Effector memory CD4-positive, alpha-beta T cell (primary cell): Measurements from ENCODE around the gene GPR82.
A peak's percentile ranks its signal among the peaks of the same experiment; 100 is the strongest.

Experiments
- DNase-seq, 3 donors: peaks; one replicate each; pipeline ENCODE4 v3.0.0-alpha.2; 2020
- H3K27ac ChIP-seq: 2 replicates; pipeline ENCODE4 v1.7.0; 2013; ENCODE audit warnings: mild to moderate bottlenecking, low read length, moderate library complexity; ENCODE audit not compliant: insufficient read depth, poor library complexity, severe bottlenecking
- H3K27me3 ChIP-seq: replicated peaks from 2 replicates; pipeline ENCODE4 v1.7.0; 2013; ENCODE audit warnings: mild to moderate bottlenecking, low read length; ENCODE audit not compliant: insufficient read depth, control insufficient read depth, poor library complexity, severe bottlenecking
- H3K36me3 ChIP-seq: 2 replicates; pipeline ENCODE4 v1.7.0; 2013; ENCODE audit warnings: mild to moderate bottlenecking, low read length, moderate library complexity; ENCODE audit not compliant: control insufficient read depth, insufficient read depth
- H3K4me1 ChIP-seq: 2 replicates; pipeline ENCODE4 v1.7.0; 2013; ENCODE audit warnings: low read length, mild to moderate bottlenecking; ENCODE audit not compliant: control insufficient read depth, insufficient read depth, poor library complexity, severe bottlenecking
- H3K4me3 ChIP-seq: 2 replicates; pipeline ENCODE4 v1.7.0; 2013; ENCODE audit warnings: low read length, low read depth, mild to moderate bottlenecking; ENCODE audit not compliant: insufficient read depth, poor library complexity, severe bottlenecking
- H3K9me3 ChIP-seq: 2 replicates; pipeline ENCODE4 v1.7.0; 2013; ENCODE audit warnings: mild to moderate bottlenecking, low read length, moderate library complexity; ENCODE audit not compliant: control insufficient read depth

The GPR82 gene

DNA sequence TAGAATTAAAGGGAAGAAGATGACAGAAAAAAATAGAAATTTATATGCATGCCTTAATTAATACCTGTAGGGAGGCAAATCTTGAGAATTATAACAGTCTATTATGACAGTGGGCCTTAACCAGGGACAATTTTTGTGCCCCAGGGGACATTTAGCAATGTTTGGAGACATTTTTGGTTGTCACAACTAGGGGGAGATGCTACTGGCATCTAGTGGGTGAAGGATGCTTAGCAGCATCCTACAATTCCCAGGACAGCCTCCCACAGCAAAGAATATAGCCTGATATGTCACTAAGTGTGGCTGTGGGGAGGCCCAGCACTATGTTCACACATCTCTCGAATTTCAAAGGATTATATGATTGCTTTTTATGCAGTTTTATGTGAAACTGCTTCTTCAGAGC lies 10.5 kb downstream of the GPR82 start:
- Histone ChIP-seq H3K36me3 (no peaks in the 10 kb centered on the region), H3K9me3 (no peaks in the 10 kb centered on the region), H3K4me3 (no peak overlapping the region), H3K27me3 (no peaks in the 10 kb centered on the region), H3K27ac (no peak overlapping the region), H3K4me1 (no peaks in the 10 kb centered on the region)
- no peak for DNase-seq

DNA sequence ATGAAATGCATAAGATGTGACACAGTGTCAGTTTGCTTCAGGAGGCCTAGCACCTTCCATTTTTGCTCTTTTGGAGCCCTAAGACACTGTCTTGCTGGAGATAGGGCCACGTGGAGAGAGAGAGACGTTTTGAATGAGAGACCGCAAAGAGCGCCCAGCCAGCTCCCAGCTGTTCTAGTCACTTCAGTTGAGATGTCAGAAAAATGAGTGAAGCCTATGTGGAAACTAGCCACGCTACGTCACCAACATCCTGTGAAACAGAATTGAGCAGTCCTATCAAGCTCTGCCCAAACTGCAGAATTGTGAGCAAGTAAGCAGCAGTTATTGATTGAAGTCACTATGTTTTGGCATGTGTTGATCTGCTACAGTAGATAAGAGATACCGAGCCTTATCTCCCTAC lies 13.1 kb downstream of the GPR82 start:
- Histone ChIP-seq H3K9me3 (no peaks in the 10 kb centered on the region), H3K4me3 (no peak overlapping the region), H3K36me3 (no peaks in the 10 kb centered on the region), H3K27me3 (no peaks in the 10 kb centered on the region), H3K4me1 (no peaks in the 10 kb centered on the region), H3K27ac (no peak overlapping the region)
- peak in 1 of 3 donors; percentile 0 for DNase-seq

DNA sequence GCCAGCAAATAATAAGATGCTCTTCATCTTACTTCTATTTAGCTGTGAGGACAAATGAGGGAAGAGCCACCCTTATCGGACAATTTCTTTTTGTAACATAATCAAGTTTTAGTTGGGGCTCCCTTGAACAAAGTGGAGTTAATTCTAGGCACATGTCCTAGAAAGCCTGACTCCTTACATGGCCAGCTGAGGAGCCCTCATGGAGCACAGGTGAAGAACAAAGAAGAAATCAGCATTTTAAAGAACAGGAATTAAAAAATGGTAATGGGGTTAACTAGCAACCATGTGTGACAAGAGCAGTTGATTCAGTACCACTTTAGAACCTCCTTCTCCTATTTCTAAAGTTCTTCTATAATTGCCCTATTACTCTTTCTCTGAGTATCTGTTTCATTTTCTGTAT lies 15.9 kb downstream of the GPR82 start:
- Histone ChIP-seq H3K9me3 (no peaks in the 10 kb centered on the region), H3K4me3 (no peak overlapping the region), H3K27me3 (no peaks in the 10 kb centered on the region), H3K27ac (no peak overlapping the region), H3K4me1 (no peaks in the 10 kb centered on the region), H3K36me3 (no peaks in the 10 kb centered on the region)
- no peak for DNase-seq

DNA sequence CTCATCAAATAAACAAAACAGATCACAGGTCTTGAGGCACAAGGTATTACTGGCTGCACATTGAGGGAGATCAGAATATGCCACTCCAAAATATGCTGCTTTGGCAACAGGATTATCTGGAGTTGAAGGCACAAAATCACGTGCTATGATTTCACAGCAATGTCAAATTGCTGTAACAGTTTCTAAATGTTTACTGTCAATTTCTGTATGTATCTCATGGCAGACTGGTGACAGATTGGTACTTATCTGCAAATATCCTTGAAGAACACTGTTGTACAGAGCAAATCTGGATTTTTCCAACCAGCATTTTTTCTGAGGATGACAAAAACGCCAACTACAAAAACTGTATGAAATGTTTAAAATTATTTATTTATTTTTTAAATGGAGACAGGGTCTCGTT lies 26.7 kb downstream of the GPR82 start:
- Histone ChIP-seq H3K27ac (no peak overlapping the region), H3K36me3 (no peaks in the 10 kb centered on the region), H3K9me3 (no peaks in the 10 kb centered on the region), H3K4me1 (no peaks in the 10 kb centered on the region), H3K4me3 (no peak overlapping the region), H3K27me3 (no peaks in the 10 kb centered on the region)
- no peak for DNase-seq

DNA sequence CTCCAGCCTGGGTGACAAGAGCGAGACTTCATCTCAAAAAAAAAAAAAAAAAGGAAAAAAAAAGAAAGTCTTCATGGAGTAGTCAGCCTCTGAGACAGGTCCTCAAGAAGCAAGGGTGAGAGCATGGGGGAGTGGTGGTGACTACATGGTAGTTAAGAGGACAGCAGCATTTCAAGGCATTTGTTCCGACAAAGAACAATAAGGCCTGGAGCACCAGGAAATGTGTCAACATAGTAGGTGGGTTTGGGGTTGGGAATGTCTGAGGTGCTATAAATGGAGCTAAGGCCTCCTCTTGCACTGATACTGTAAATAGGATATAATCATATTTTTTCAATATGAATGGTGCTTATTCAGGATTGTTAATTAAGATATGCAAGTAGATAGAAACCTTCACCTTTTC lies 34.4 kb downstream of the GPR82 start:
- Histone ChIP-seq H3K27ac (no peak overlapping the region), H3K4me3 (no peak overlapping the region), H3K9me3 (no peaks in the 10 kb centered on the region), H3K27me3 (no peaks in the 10 kb centered on the region), H3K36me3 (no peaks in the 10 kb centered on the region), H3K4me1 (no peaks in the 10 kb centered on the region)
- no peak for DNase-seq

DNA sequence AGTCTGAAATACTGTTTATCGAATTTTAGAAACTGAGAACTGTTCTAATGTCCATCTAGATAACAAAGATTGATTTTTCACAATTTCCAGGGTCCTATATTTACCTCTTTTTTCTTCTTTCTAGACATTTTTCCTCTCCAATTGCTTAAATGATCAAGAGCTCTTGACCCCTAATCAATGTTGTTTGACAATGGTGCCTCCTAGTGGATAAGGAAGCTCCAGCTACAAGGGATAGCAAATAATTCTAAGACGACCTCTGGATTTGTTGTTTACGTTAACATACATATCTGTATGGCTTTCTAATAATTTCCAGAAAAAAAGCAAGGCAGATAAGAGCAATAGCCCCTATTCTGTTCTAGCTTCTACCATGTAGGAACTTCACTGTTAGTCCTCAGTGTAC lies 35.8 kb downstream of the GPR82 start:
- Histone ChIP-seq H3K9me3 (no peaks in the 10 kb centered on the region), H3K27ac (no peak overlapping the region), H3K36me3 (no peaks in the 10 kb centered on the region), H3K4me3 (no peak overlapping the region), H3K27me3 (no peaks in the 10 kb centered on the region), H3K4me1 (no peaks in the 10 kb centered on the region)
- DNase-seq = no peak

DNA sequence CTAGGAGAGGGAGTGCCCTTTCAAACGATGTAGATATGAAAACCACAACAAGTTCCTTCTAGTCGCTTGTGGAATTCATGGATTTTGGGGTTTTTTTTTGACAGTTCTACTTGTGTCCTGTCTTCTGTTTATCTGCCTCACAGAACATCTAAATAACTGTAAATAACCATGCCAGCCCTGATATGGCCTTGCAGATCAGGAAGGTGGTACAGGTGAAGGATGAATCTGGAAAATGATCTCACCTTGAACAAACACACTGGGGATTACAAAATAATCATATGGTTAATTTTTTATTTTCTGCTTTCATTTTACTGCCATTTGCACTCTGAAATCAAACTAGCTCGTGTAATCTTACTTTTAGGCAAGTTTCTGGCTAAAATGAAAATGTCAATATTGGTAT lies 37.2 kb downstream of the GPR82 start:
- DNase-seq = no peak
- H3K27me3 ChIP-seq = no peaks in the 10 kb centered on the region
- no peak overlapping the region for H3K4me3 ChIP-seq
- no peaks in the 10 kb centered on the region for H3K9me3 ChIP-seq
- no peaks in the 10 kb centered on the region for H3K4me1 ChIP-seq
- H3K27ac ChIP-seq = no peak overlapping the region
- no peaks in the 10 kb centered on the region for H3K36me3 ChIP-seq

DNA sequence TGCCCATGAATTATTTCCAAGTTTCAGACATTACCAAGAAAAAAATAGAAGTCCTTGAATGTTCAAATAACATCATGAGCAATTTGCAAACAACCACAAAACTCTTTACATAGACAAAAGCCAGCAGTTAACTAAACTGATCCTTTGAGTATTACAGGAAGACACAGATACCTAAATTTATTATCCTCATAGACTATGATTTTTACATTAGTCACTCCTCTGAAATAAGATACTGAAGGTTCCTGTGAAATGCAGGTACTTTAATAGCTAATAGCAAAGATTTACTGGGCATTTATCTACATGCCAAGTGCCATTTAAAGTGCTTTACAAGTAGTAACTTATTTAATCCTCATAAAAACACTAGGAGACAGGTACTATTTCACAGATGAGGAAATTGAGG lies 37.7 kb downstream of the GPR82 start:
- no peak for DNase-seq
- no peaks in the 10 kb centered on the region for H3K36me3 ChIP-seq
- H3K4me3 ChIP-seq = no peak overlapping the region
- H3K27ac ChIP-seq = no peak overlapping the region
- no peaks in the 10 kb centered on the region for H3K27me3 ChIP-seq
- H3K9me3 ChIP-seq = no peaks in the 10 kb centered on the region
- H3K4me1 ChIP-seq = no peaks in the 10 kb centered on the region

DNA sequence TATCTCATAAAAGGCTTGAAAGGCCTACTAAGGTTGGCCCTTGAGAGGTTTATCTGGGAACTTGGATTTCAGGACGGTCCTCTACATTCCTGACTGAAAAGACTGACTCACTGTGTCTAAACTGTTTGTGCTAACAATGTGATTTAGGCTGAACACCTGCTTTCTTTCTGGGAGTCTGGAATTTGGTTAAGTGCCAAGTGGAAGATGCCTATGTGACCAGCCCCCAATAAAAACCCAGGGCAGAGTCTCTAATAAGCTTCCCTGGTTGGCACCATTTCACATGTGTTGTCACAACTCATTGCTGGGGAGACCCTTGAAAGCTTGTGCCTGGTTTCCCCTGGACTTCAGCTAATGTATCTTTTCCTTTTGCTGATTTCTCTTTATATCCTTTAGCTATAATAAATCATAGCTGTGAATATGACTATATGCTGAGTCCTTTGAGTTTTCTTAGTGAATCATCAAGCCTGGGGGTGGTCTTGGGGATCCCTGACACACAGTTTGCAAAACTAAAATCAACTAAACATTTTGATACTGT lies 55.1 kb downstream of the GPR82 start:
- H3K36me3 ChIP-seq = no peaks in the 10 kb centered on the region
- no peak for DNase-seq
- H3K4me1 ChIP-seq = no peaks in the 10 kb centered on the region
- no peak overlapping the region for H3K4me3 ChIP-seq
- H3K9me3 ChIP-seq = no peaks in the 10 kb centered on the region
- no peak overlapping the region for H3K27ac ChIP-seq
- H3K27me3 ChIP-seq = no peaks in the 10 kb centered on the region
